ENCODE measurements around the gene NACC2.

NACC2 gene

GRCh38 chr9:136055715-136056545 is 39.2 kb downstream of the NACC2 start:
- H3K4me1 ChIP-seq (ENCODE audit: control insufficient read depth, insufficient read depth, low read length), result peaks cover 8% of the 10 kb centered on the region
- POLR2A ChIA-PET, result no interaction called here

GRCh38 chr9:136054798-136055714 is 40.0 kb downstream of the NACC2 start:
- H3K4me1 ChIP-seq (ENCODE audit: control insufficient read depth, insufficient read depth, low read length), result peaks cover 8% of the 10 kb centered on the region
- no peaks in the 10 kb centered on the region for H3K9me3 ChIP-seq (ENCODE audit: control insufficient read depth, insufficient read depth, low read depth, low read length)
- no peak overlapping the region for H3K4me3 ChIP-seq (ENCODE audit: low read depth, low read length)

More at GRCh38 chr9:136055715-136056545, 39.2 kb downstream of the NACC2 start:
- CTCF ChIA-PET, result interaction anchor here (1.0 kb wide), 1 partner anchor 34 kb away, joined by 4 read pairs; no protein-coding TSS in a partner anchor
- H3K27ac ChIP-seq (ENCODE audit: extremely low read depth, low read depth, low read length), result no peak overlapping the region
- no peaks in the 10 kb centered on the region for H3K9me3 ChIP-seq (ENCODE audit: control insufficient read depth, insufficient read depth, low read depth, low read length)
- TF ChIP-seq ZBTB7A (tag by site-specific recombination; IDR thresholded peaks at IDR 0.05; ENCODE audit: low read depth) (0 out of 2 replicates have a peak, but pooled peaks have one; percentile 25), SP7 (tag by site-specific recombination; IDR thresholded peaks at IDR 0.05) (no peak), ZNF626 (tag by site-specific recombination; IDR thresholded peaks at IDR 0.05) (no peak)
- H3K36me3 ChIP-seq (ENCODE audit: control insufficient read depth in 2 of 2, insufficient read depth in 1 of 2, low read length in 2 of 2), result no peaks in the 10 kb centered on the region
- no peak overlapping the region for H3K4me3 ChIP-seq (ENCODE audit: low read depth, low read length)

GRCh38 chr9:136054146-136054545 is 40.9 kb downstream of the NACC2 start:
- Histone ChIP-seq H3K27ac (ENCODE audit: extremely low read depth, low read depth, low read length) (no peak overlapping the region), H3K9me3 (ENCODE audit: control insufficient read depth, insufficient read depth, low read depth, low read length) (no peaks in the 10 kb centered on the region), H3K4me3 (ENCODE audit: low read depth, low read length) (no peak overlapping the region), H3K4me1 (ENCODE audit: control insufficient read depth, insufficient read depth, low read length) (peaks cover 8% of the 10 kb centered on the region), H3K36me3 (ENCODE audit: control insufficient read depth in 2 of 2, insufficient read depth in 1 of 2, low read length in 2 of 2) (peaks cover 0 to 12% of the 10 kb centered on the region in 2 experiments; a peak in 1 of 3 replicates)
- ChIA-PET POLR2A (no interaction called here), CTCF (interaction anchor here (0.7 to 0.9 kb wide), 2 partner anchors 10 to 831 kb away, joined by 3 to 6 read pairs; no protein-coding TSS in a partner anchor)
- TF ChIP-seq ZSCAN16 (tag by site-specific recombination; IDR thresholded peaks at IDR 0.05) (no peak), ZIC2 (tag by site-specific recombination; IDR thresholded peaks at IDR 0.05) (0 out of 2 replicates have a peak, but pooled peaks have one; percentile 10)

More at GRCh38 chr9:136054798-136055714, 40.0 kb downstream of the NACC2 start:
- ChIA-PET CTCF (interaction anchor here (0.7 kb wide), 1 partner anchor 832 kb away, joined by 3 read pairs; no protein-coding TSS in a partner anchor), POLR2A (no interaction called here)
- H3K27ac ChIP-seq (ENCODE audit: extremely low read depth, low read depth, low read length), result no peak overlapping the region
- H3K36me3 ChIP-seq (ENCODE audit: control insufficient read depth in 2 of 2, insufficient read depth in 1 of 2, low read length in 2 of 2), result peaks cover 0 to 3% of the 10 kb centered on the region in 2 experiments; a peak in 1 of 3 replicates
- TF ChIP-seq ZNF341 (tag by site-specific recombination; IDR thresholded peaks at IDR 0.05; ENCODE audit: low read depth) (peak; percentile 83), ZNF621 (tag by site-specific recombination; IDR thresholded peaks at IDR 0.05) (no peak), KLF17 (tag by site-specific recombination; IDR thresholded peaks at IDR 0.05) (no peak)

GRCh38 chr9:136053757-136054142 is 41.3 kb downstream of the NACC2 start:
- no peak for TF ChIP-seq GLI4 (tag by site-specific recombination; IDR thresholded peaks at IDR 0.05)
- no peak for TF ChIP-seq ZNF423 (tag by site-specific recombination; IDR thresholded peaks at IDR 0.05)
- no peak for TF ChIP-seq ZNF76 (tag by site-specific recombination; IDR thresholded peaks at IDR 0.05; ENCODE audit: borderline replicate concordance, low read depth)
- TF ChIP-seq ZNF24 (tag by site-specific recombination; IDR thresholded peaks at IDR 0.05), result no peak
- TF ChIP-seq ZNF518A (tag by site-specific recombination; conservative IDR thresholded peaks at IDR 0.05; ENCODE audit: low read depth), result no peak
- no peak for TF ChIP-seq TCF7L2 (IDR thresholded peaks at IDR 0.05; ENCODE audit: borderline replicate concordance, low read depth, low read length)
- TF ChIP-seq KLF9 (tag by site-specific recombination; IDR thresholded peaks at IDR 0.05; ENCODE audit: low read depth), result no peak
- TF ChIP-seq SP3 (tag by site-specific recombination; IDR thresholded peaks at IDR 0.05), result no peak
- Histone ChIP-seq H3K9me3 (ENCODE audit: control insufficient read depth, insufficient read depth, low read depth, low read length) (no peaks in the 10 kb centered on the region), H3K4me3 (ENCODE audit: low read depth, low read length) (no peak overlapping the region), H3K36me3 (ENCODE audit: control insufficient read depth in 2 of 2, insufficient read depth in 1 of 2, low read length in 2 of 2) (peaks cover 0 to 16% of the 10 kb centered on the region in 2 experiments; a peak in 1 of 3 replicates), H3K27ac (ENCODE audit: extremely low read depth, low read depth, low read length) (no peak overlapping the region), H3K4me1 (ENCODE audit: control insufficient read depth, insufficient read depth, low read length) (peaks cover 8% of the 10 kb centered on the region)
- POLR2A ChIA-PET, result no interaction called here
- CTCF ChIA-PET, result interaction anchor here (0.9 kb wide), 1 partner anchor 10 kb away, joined by 6 read pairs; no protein-coding TSS in a partner anchor

Measured in HEK293 (cell line).